Urothelium cell line (cell line): ENCODE data around the gene HTATSF1.

ENCODE experiments used
- DNase-seq: peaks from one replicate; pipeline ENCODE4 v3.0.0; 2011; ENCODE audit warnings: low spot score, mixed read lengths
- FAIRE-seq: peaks from 2 replicates; lab custom pipeline; 2011; peaks lifted over from hg19 to GRCh38; lab: Jason Lieb, UNC

Gene HTATSF1

GRCh38 chrX:136496186-136496763 is 1.1 kb upstream of the HTATSF1 start:
- DNase-seq (no peak), FAIRE-seq (no peak)

- DNase-seq (peak; percentile 64), FAIRE-seq (no peak)
These were observed 432 bp upstream of the HTATSF1 start for GRCh38 chrX:136496764-136497555.

GRCh38 chrX:136519069-136519468 is 21.7 kb downstream of the HTATSF1 start:
- DNase-seq (no peak), FAIRE-seq (no peak)

- FAIRE-seq: no peak
- DNase-seq: no peak
These were observed 26.4 kb downstream of the HTATSF1 start for GRCh38 chrX:136523770-136524169.

GRCh38 chrX:136525738-136526606 is 28.6 kb downstream of the HTATSF1 start:
- DNase-seq: peak; percentile 22
- FAIRE-seq: no peak

- no peak for DNase-seq
- FAIRE-seq: no peak
These were observed 31.4 kb downstream of the HTATSF1 start for GRCh38 chrX:136528645-136529315.

- no peak for FAIRE-seq
- DNase-seq: no peak
These were observed 32.4 kb downstream of the HTATSF1 start for GRCh38 chrX:136529795-136530194.

GRCh38 chrX:136531951-136532350 is 34.6 kb downstream of the HTATSF1 start, which contains the start of gene VGLL1:
Gene VGLL1, plus strand, starts transcription at chrX:136532215. Its CDS starts 3,806 bp downstream, at chrX:136536021.
- no peak for FAIRE-seq
- no peak for DNase-seq

GRCh38 chrX:136534131-136534530 is 36.7 kb downstream of the HTATSF1 start:
- no peak for DNase-seq
- FAIRE-seq: no peak

GRCh38 chrX:136538811-136539210 is 41.4 kb downstream of the HTATSF1 start:
- no peak for FAIRE-seq
- no peak for DNase-seq

- DNase-seq (no peak), FAIRE-seq (no peak)
These were observed 42.8 kb downstream of the HTATSF1 start for GRCh38 chrX:136540226-136540625.

- FAIRE-seq: no peak
These were observed 43.9 kb downstream of the HTATSF1 start for GRCh38 chrX:136541294-136541693.

GRCh38 chrX:136542281-136542680 is 44.9 kb downstream of the HTATSF1 start:
- no peak for FAIRE-seq
- no peak for DNase-seq

More at GRCh38 chrX:136541294-136541693, 43.9 kb downstream of the HTATSF1 start:
- no peak for DNase-seq

GRCh38 chrX:136546371-136546781 is 49.0 kb downstream of the HTATSF1 start:
- DNase-seq (no peak), FAIRE-seq (no peak)

GRCh38 chrX:136549226-136549625 is 51.8 kb downstream of the HTATSF1 start:
- FAIRE-seq (no peak), DNase-seq (no peak)

- FAIRE-seq: no peak
These were observed 54.0 kb downstream of the HTATSF1 start for GRCh38 chrX:136551410-136551809.

GRCh38 chrX:136555694-136556093 is 58.3 kb downstream of the HTATSF1 start:
- DNase-seq: no peak
- FAIRE-seq: no peak

More at GRCh38 chrX:136551410-136551809, 54.0 kb downstream of the HTATSF1 start:
- DNase-seq: no peak
